ENCODE results near the gene CRYBB2.
A peak's percentile ranks its signal among the peaks of the same experiment; 100 is the strongest.
"Not testable (repeated sequence)": the region's sequence is repeated elsewhere in the genome, so short reads cannot be mapped to it uniquely, and the experiment has no call there.

Gene CRYBB2

GRCh38 chr22:25200967-25201366 lies 18.5 kb upstream of the CRYBB2 start:
- DNase-seq, result no peak

- no peak for DNase-seq
Observed at GRCh38 chr22:25201557-25202273, 17.7 kb upstream of the CRYBB2 start.

- DNase-seq, result peak; percentile 25
Observed at GRCh38 chr22:25202290-25202921, 17.0 kb upstream of the CRYBB2 start.

- no peak for DNase-seq
Observed at GRCh38 chr22:25203082-25203481, 16.4 kb upstream of the CRYBB2 start.

- not testable (repeated sequence) for DNase-seq
Observed at GRCh38 chr22:25204547-25204946, 14.9 kb upstream of the CRYBB2 start.

- no peak for DNase-seq
Observed at GRCh38 chr22:25205847-25206246, 13.6 kb upstream of the CRYBB2 start.

- DNase-seq, result no peak
Observed at GRCh38 chr22:25206998-25207397, 12.4 kb upstream of the CRYBB2 start.

GRCh38 chr22:25207553-25208157 lies 11.8 kb upstream of the CRYBB2 start:
- DNase-seq, result no peak

GRCh38 chr22:25208328-25208727 lies 11.1 kb upstream of the CRYBB2 start:
- no peak for DNase-seq

GRCh38 chr22:25208743-25209505 lies 10.5 kb upstream of the CRYBB2 start:
- no peak for DNase-seq

GRCh38 chr22:25210793-25211192 lies 8.6 kb upstream of the CRYBB2 start:
- DNase-seq, result no peak

- DNase-seq, result no peak
Observed at GRCh38 chr22:25212337-25212736, 7.1 kb upstream of the CRYBB2 start.

GRCh38 chr22:25213221-25213620 lies 6.2 kb upstream of the CRYBB2 start:
- no peak for DNase-seq

- no peak for DNase-seq
Observed at GRCh38 chr22:25216230-25216629, 3.2 kb upstream of the CRYBB2 start.

GRCh38 chr22:25219948-25220442 lies 556 bp downstream of the CRYBB2 start:
- DNase-seq, result no peak

GRCh38 chr22:25221790-25222189 lies 2.4 kb downstream of the CRYBB2 start:
- no peak for DNase-seq

GRCh38 chr22:25223269-25223850 lies 3.9 kb downstream of the CRYBB2 start:
- DNase-seq, result no peak

GRCh38 chr22:25228822-25229221 lies 9.4 kb downstream of the CRYBB2 start:
- DNase-seq, result no peak

- not testable (repeated sequence) for DNase-seq
Observed at GRCh38 chr22:25230760-25231159, 11.3 kb downstream of the CRYBB2 start.

GRCh38 chr22:25232301-25232700 lies 12.9 kb downstream of the CRYBB2 start:
- DNase-seq, result no peak

GRCh38 chr22:25233706-25234105 lies 14.3 kb downstream of the CRYBB2 start:
- not testable (repeated sequence) for DNase-seq

GRCh38 chr22:25235547-25236290 lies 16.3 kb downstream of the CRYBB2 start:
- DNase-seq, result peak; percentile 46

Data from CD4-positive, alpha-beta T cell treated with Interferon gamma for 1 hour (primary cell).